ENCODE data around the gene RAB7A.
"Not testable (repeated sequence)": the region's sequence is repeated elsewhere in the genome, so short reads cannot be mapped to it uniquely, and the experiment has no call there.

- TF ChIP-seq, protein P1, sequence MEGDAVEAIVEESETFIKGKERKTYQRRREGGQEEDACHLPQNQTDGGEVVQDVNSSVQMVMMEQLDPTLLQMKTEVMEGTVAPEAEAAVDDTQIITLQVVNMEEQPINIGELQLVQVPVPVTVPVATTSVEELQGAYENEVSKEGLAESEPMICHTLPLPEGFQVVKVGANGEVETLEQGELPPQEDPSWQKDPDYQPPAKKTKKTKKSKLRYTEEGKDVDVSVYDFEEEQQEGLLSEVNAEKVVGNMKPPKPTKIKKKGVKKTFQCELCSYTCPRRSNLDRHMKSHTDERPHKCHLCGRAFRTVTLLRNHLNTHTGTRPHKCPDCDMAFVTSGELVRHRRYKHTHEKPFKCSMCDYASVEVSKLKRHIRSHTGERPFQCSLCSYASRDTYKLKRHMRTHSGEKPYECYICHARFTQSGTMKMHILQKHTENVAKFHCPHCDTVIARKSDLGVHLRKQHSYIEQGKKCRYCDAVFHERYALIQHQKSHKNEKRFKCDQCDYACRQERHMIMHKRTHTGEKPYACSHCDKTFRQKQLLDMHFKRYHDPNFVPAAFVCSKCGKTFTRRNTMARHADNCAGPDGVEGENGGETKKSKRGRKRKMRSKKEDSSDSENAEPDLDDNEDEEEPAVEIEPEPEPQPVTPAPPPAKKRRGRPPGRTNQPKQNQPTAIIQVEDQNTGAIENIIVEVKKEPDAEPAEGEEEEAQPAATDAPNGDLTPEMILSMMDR (IDR thresholded peaks at IDR 0.05; ENCODE audit: insufficient read depth, low read depth, low read length), result not testable (repeated sequence)
- TF ChIP-seq EZH2 (IDR thresholded peaks at IDR 0.05; ENCODE audit: insufficient read depth, low read length), result not testable (repeated sequence)
These were observed 2.5 kb downstream of the RAB7A start for GRCh38 chr3:128728521-128728920.

Measured in astrocyte (in vitro differentiated cells and primary cell).